HG02840 (cell line): ENCODE measurements around the gene MAPK8IP3.

Experiments used
- ATAC-seq: cut with Tn5 transposase; IDR thresholded peaks from one replicate; pipeline ENCODE4 v1.9.1; 2021; ENCODE audit warnings: mild to moderate bottlenecking, moderate library complexity, moderate number of reproducible peaks; ENCODE audit not compliant: unreplicated experiment, low FRiP score

Gene MAPK8IP3

GRCh38 chr16:1677942-1678499 is 28.0 kb upstream of the MAPK8IP3 start, which contains the start of gene JPT2:
Gene JPT2 (plus strand): TSS chr16:1678279. CDS start chr16:1678313, 34 bp downstream.
- peak; percentile 93 for ATAC-seq

GRCh38 chr16:1678500-1679098 is 27.4 kb upstream of the MAPK8IP3 start:
- ATAC-seq = peak; percentile 23

GRCh38 chr16:1680361-1680760 is 25.6 kb upstream of the MAPK8IP3 start:
- ATAC-seq = no peak

GRCh38 chr16:1681032-1681431 is 25.0 kb upstream of the MAPK8IP3 start:
- no peak for ATAC-seq

- ATAC-seq = no peak
Measured at GRCh38 chr16:1687427-1688316, 18.3 kb upstream of the MAPK8IP3 start.

GRCh38 chr16:1688807-1689560 is 17.0 kb upstream of the MAPK8IP3 start:
- ATAC-seq = no peak

- ATAC-seq = no peak
Measured at GRCh38 chr16:1689853-1690252, 16.1 kb upstream of the MAPK8IP3 start.

GRCh38 chr16:1690810-1691209 is 15.2 kb upstream of the MAPK8IP3 start:
- no peak for ATAC-seq

GRCh38 chr16:1691276-1691675 is 14.7 kb upstream of the MAPK8IP3 start:
- ATAC-seq = no peak

- ATAC-seq = no peak
Measured at GRCh38 chr16:1691956-1692355, 14.0 kb upstream of the MAPK8IP3 start.

GRCh38 chr16:1696863-1697262 is 9.1 kb upstream of the MAPK8IP3 start:
- ATAC-seq = no peak

GRCh38 chr16:1698680-1699079 is 7.3 kb upstream of the MAPK8IP3 start:
- ATAC-seq = no peak

GRCh38 chr16:1700246-1700645 is 5.7 kb upstream of the MAPK8IP3 start:
- ATAC-seq = no peak

- ATAC-seq = no peak
Measured at GRCh38 chr16:1701216-1701878, 4.6 kb upstream of the MAPK8IP3 start.

GRCh38 chr16:1705324-1705687 is 689 bp upstream of the MAPK8IP3 start:
- peak; percentile 4 for ATAC-seq

- ATAC-seq = peak; percentile 31
Measured at GRCh38 chr16:1706386-1707192, 594 bp downstream of the MAPK8IP3 start.

- ATAC-seq = no peak
Measured at GRCh38 chr16:1707193-1707790, 1.3 kb downstream of the MAPK8IP3 start.

- no peak for ATAC-seq
Measured at GRCh38 chr16:1708083-1708767, 2.2 kb downstream of the MAPK8IP3 start.
